Activated T-cell treated with anti-CD3 and anti-CD28 coated beads, Interleukin-2, amount 50 U/mL, for 4 hours (primary cell): Measurements from ENCODE around the gene MGAT5. TPM values are rescaled to one million over a fixed set of nuclear protein-coding genes. Genes with fewer than 3 reads are reported as not detected.

ENCODE experiments used
- ATAC-seq, 2 donors: fragments of 200-7000 bp; cut with Tn5 transposase; one replicate each; pipeline ENCODE4 v1.10.0; 2021
- DNase-seq: peaks from one replicate; pipeline ENCODE4 v3.0.0-alpha.2; 2020
- H3K27me3 Mint-ChIP-seq: one replicate; pipeline ENCODE4 v1.8.0; 2021; ENCODE audit warnings: low read depth, mixed read lengths
- H3K36me3 Mint-ChIP-seq: one replicate; pipeline ENCODE4 v1.8.0; 2022; ENCODE audit warnings: mixed read lengths; ENCODE audit not compliant: insufficient read depth
- H3K4me1 Mint-ChIP-seq: one replicate; pipeline ENCODE4 v1.8.0; 2021; ENCODE audit warnings: low read depth, mixed read lengths
- H3K4me3 Mint-ChIP-seq: one replicate; pipeline ENCODE4 v1.8.0; 2021; ENCODE audit warnings: mild to moderate bottlenecking, moderate library complexity, mixed read lengths
- H3K9me3 Mint-ChIP-seq: one replicate; pipeline ENCODE4 v1.8.0; 2021; ENCODE audit warnings: mixed read lengths
- total RNA-seq, 3 donors: library from RNA; stranded (reverse); gene quantifications; one replicate each; pipeline ENCODE4 v1.2.1, GENCODE V29; 2021

The MGAT5 gene
- total RNA-seq, 3 donors from 2014 or later: 58.7 to 69.8 (median 68.4) TPM

DNA sequence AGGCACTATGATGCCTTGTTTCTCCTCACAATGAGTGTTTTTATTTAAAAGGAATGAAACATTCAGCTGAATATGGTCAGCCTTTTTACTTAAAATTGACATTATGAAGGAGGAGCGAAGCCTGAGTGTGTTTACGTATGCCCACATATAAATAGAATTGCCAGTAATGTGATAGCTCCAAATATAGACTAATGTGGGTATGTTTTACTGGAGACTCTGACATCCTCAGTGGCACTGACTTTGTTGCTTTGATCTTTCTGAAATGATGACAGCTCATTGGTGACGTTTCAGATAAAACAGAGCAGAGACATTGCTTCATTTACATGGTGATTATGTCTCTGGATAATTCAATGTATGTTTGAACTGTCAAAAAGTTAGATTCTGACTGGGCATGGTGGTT, 167.0 kb downstream of the MGAT5 start:
- no peak overlapping the region for H3K4me3 Mint-ChIP-seq
- no peaks in the 10 kb centered on the region for H3K27me3 Mint-ChIP-seq
- DNase-seq (no peak), ATAC-seq (no peak)
- no peaks in the 10 kb centered on the region for H3K9me3 Mint-ChIP-seq
- H3K36me3 Mint-ChIP-seq: peaks cover 40% of the 10 kb centered on the region
- peaks cover 1% of the 10 kb centered on the region for H3K4me1 Mint-ChIP-seq

DNA sequence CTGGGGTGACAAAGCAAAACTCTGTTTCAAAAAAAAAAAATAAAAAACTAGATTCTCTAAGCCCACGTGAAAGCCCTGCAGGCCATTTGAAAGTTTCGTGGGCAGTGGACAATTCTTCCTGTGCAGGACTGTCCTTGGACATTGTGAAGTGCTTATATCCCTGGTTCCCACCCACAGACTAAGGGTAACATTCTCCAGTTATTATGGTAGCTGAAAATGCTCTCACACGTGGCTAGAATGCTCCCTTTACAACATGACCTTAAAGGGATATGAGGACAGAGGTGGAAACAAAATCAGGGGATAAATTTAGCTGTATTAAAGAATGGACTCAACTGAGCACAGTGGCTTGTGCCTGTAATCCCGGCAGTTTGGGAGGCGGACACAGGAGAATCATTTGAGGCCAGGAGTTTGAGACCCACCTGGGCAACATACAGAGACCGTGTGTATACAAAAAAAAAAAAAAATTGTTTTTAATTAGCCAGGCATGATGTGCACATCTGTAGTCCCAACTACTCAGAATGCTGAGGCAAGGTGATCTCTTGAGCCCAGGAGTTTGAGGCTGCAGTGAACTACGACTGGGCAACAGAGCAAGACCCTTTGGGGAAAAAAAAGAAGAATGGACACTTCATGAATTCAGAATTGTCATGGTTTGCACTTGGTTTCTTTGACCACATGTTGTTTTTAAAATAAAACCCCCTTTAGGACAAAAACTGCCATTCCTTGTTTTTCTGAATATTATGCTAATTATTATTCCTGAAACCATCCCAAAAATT, 167.9 kb downstream of the MGAT5 start:
- DNase-seq: no peak

DNA sequence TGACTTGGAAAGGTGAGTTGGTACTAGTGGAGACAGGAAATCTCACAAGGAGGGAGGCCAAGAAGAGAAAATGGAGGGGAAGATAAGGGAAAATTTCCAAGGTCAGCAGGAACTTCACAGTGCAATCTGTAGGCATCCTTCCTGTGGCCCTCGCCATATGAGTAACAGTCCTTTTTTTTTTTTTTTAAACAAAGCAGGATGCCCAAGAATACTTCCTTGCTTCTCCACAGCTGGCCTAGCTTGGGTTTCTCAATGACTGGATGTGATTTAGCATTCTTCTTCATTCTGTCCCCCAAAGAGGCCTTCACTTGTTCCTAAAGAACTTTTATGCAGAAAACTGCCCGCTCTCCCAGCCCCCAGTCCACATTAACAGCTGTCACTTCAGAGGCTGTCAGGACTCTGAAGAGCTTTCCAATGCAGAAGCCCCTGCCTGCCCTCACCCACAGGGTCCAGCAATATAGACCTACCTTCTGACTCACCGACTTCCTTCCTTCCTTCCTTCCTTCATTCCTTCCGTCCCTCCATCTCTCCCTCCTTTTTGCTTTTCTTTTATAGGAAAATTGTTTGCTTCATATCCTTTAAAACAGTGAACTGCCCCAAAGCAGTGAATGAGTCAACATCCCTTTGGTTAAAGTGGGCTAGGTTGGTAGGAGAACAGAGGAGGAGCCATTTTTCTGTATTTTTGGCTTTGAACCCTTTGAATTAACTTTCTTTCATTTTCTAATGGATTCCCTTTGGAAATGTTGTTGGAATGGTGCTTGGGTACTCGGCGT, 172.0 kb downstream of the MGAT5 start:
- Mint-ChIP-seq H3K4me3 (no peak overlapping the region), H3K36me3 (peaks cover 41% of the 10 kb centered on the region), H3K4me1 (no peaks in the 10 kb centered on the region), H3K9me3 (no peaks in the 10 kb centered on the region), H3K27me3 (no peaks in the 10 kb centered on the region)
- DNase-seq (no peak), ATAC-seq (no peak)

More for the DNA sequence above, 167.9 kb downstream of the MGAT5 start:
- Mint-ChIP-seq H3K4me1 (peaks cover 1% of the 10 kb centered on the region), H3K9me3 (no peaks in the 10 kb centered on the region), H3K27me3 (no peaks in the 10 kb centered on the region), H3K4me3 (no peak overlapping the region), H3K36me3 (peaks cover 36% of the 10 kb centered on the region)
- ATAC-seq: no peak

GRCh38 chr2:134426721-134427120, 172.8 kb downstream of the MGAT5 start:
- no peaks in the 10 kb centered on the region for H3K27me3 Mint-ChIP-seq
- H3K36me3 Mint-ChIP-seq: peaks cover 41% of the 10 kb centered on the region
- DNase-seq: no peak
- no peak overlapping the region for H3K4me3 Mint-ChIP-seq
- ATAC-seq: no peak
- H3K9me3 Mint-ChIP-seq: no peaks in the 10 kb centered on the region
- no peaks in the 10 kb centered on the region for H3K4me1 Mint-ChIP-seq

DNA sequence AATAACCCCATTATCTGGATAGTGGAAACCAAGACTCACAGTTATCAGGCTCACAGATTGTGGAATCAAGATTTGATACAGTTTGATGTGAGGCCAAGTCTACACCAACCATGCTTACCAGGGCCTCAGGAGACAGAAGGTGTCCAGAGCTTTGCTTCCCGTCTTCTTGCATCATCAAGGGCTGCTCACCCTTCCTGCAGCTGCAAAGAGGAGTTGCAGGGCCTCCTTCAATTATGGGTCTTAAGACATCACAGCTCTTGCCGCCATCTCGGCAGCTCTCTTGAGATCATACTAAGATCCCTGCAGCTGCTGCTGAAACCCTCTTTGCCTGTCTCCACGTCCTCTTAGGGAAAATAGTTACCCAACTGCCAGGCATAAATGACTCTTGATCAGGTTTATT, 176.0 kb downstream of the MGAT5 start:
- Mint-ChIP-seq H3K9me3 (no peaks in the 10 kb centered on the region), H3K27me3 (no peaks in the 10 kb centered on the region), H3K4me1 (no peaks in the 10 kb centered on the region), H3K4me3 (no peak overlapping the region), H3K36me3 (peaks cover 47% of the 10 kb centered on the region)
- ATAC-seq (no peak), DNase-seq (no peak)

- peaks cover 46% of the 10 kb centered on the region for H3K36me3 Mint-ChIP-seq
- no peaks in the 10 kb centered on the region for H3K9me3 Mint-ChIP-seq
- H3K4me3 Mint-ChIP-seq: no peak overlapping the region
These were observed 178.1 kb downstream of the MGAT5 start for GRCh38 chr2:134431838-134432434.

GRCh38 chr2:134432435-134432883, 178.6 kb downstream of the MGAT5 start:
- Mint-ChIP-seq H3K9me3 (no peaks in the 10 kb centered on the region), H3K36me3 (peaks cover 44% of the 10 kb centered on the region), H3K4me1 (no peaks in the 10 kb centered on the region), H3K27me3 (no peaks in the 10 kb centered on the region), H3K4me3 (no peak overlapping the region)
- DNase-seq: no peak
- ATAC-seq: no peak

More at GRCh38 chr2:134431838-134432434, 178.1 kb downstream of the MGAT5 start:
- H3K4me1 Mint-ChIP-seq: no peaks in the 10 kb centered on the region
- DNase-seq: no peak
- no peaks in the 10 kb centered on the region for H3K27me3 Mint-ChIP-seq
- ATAC-seq: no peak

DNA sequence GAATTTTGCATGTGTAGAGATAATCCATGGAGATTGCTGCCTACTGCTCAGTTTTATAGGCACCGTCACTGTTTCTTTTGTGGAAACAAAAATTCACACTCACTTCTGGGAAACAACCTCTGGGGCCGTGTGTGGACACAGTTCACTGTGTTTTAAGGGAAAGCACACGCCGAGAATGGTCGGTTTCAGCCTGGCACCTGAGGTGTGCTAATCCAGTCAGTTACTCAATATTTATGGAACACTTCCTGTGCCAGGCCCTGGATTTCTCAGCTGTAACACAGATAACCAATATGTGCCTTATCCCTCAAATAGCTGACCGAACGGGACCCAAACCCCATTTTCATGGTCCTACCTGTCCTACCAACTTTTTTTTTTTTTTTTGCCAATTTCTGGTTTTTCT, 179.6 kb downstream of the MGAT5 start:
- ATAC-seq (no peak), DNase-seq (no peak)
- no peaks in the 10 kb centered on the region for H3K9me3 Mint-ChIP-seq
- H3K4me3 Mint-ChIP-seq: no peak overlapping the region
- no peaks in the 10 kb centered on the region for H3K27me3 Mint-ChIP-seq
- H3K4me1 Mint-ChIP-seq: no peaks in the 10 kb centered on the region
- peaks cover 35% of the 10 kb centered on the region for H3K36me3 Mint-ChIP-seq

DNA sequence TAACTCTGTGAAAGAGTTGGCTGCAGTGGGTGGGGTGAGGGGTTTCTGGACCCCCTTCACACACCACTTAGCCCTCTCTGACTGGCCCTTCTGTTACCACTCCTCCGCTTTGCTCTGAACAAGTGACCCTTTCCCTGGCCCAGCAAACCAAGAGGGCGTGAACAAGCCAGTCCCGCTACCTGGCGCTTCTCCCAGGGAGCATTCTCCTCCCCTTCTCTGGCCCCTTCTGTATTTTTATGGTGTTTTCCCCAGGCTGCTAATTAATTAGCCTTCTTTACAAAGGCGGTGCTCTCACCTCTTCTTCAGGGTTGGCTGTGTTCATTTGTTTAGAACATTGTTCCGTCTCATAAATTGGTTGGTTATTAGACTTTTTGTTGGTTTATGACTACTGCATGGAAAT, 180.1 kb downstream of the MGAT5 start:
- Mint-ChIP-seq H3K27me3 (no peaks in the 10 kb centered on the region), H3K36me3 (peaks cover 38% of the 10 kb centered on the region), H3K4me3 (no peak overlapping the region), H3K4me1 (no peaks in the 10 kb centered on the region), H3K9me3 (no peaks in the 10 kb centered on the region)
- ATAC-seq (no peak), DNase-seq (no peak)

DNA sequence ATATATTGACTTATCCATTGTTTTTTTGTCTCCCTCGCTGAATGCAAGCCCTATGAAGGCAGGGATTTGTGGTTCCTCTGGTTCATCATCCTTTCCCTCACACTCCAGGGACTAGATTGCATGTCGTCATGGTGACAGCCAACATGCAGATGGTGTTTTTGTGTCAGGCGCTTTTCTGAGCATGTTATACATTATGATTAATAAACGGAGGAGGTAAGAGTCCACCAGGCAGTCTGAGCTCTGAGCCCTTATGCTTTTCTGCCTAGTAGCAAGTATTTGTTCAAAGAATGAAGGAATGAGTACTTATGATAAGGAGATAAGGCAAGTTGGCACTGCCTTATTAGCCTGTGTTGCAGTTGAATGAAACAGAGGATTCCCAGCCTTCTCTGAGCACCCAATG, 181.6 kb downstream of the MGAT5 start:
- no peak for DNase-seq
- no peaks in the 10 kb centered on the region for H3K4me1 Mint-ChIP-seq
- H3K36me3 Mint-ChIP-seq: peaks cover 43% of the 10 kb centered on the region
- no peaks in the 10 kb centered on the region for H3K9me3 Mint-ChIP-seq
- no peak for ATAC-seq
- no peak overlapping the region for H3K4me3 Mint-ChIP-seq
- no peaks in the 10 kb centered on the region for H3K27me3 Mint-ChIP-seq

GRCh38 chr2:134435936-134436335, 182.1 kb downstream of the MGAT5 start:
- Mint-ChIP-seq H3K9me3 (no peaks in the 10 kb centered on the region), H3K4me1 (no peaks in the 10 kb centered on the region), H3K4me3 (no peak overlapping the region), H3K36me3 (peaks cover 43% of the 10 kb centered on the region), H3K27me3 (no peaks in the 10 kb centered on the region)
- no peak for ATAC-seq
- no peak for DNase-seq

DNA sequence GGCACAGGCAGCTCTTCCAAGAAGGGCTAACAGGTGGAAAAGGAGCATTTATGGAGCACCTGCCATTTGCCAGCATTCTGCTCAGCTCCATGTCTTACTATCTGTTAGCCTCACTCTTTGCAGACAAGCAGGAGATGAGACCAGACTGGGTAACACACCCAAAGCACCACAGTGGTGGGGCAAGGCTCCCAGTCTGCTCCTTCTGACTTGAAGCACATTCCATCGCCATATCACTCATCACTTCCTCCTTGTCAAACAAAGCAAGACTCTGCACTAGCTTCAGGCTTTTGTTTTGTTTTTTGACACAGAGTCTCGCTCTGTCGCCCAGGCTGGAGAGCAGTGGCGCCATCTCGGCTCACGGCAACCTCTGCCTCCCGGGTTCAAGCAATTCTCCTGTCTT, 182.8 kb downstream of the MGAT5 start:
- Mint-ChIP-seq H3K9me3 (no peaks in the 10 kb centered on the region), H3K36me3 (peaks cover 41% of the 10 kb centered on the region), H3K27me3 (no peaks in the 10 kb centered on the region), H3K4me3 (no peak overlapping the region), H3K4me1 (no peaks in the 10 kb centered on the region)
- DNase-seq (no peak), ATAC-seq (no peak)

DNA sequence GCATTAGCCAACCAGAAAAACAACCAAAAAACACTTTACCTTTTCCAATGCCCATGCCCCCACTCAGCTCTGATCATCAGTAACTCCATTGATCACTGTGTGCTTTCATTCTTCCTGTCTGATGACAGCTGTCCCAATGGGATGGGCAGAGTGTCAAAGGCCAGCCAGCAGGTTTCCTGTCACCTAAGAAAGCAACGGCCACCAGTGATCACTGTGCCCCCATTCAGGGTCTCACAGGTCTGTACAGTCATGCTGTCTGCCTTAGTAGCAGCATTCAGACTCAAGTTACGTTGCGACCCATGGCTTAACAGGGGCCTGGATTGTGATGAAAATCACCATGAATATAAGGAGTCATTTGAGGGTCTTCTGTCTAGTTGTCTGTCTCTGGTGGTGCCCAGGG, 184.5 kb downstream of the MGAT5 start:
- no peak for ATAC-seq
- peaks cover 32% of the 10 kb centered on the region for H3K36me3 Mint-ChIP-seq
- DNase-seq: no peak
- no peaks in the 10 kb centered on the region for H3K9me3 Mint-ChIP-seq
- no peak overlapping the region for H3K4me3 Mint-ChIP-seq
- no peaks in the 10 kb centered on the region for H3K27me3 Mint-ChIP-seq
- no peaks in the 10 kb centered on the region for H3K4me1 Mint-ChIP-seq

- no peaks in the 10 kb centered on the region for H3K4me1 Mint-ChIP-seq
- no peak for ATAC-seq
- peaks cover 15% of the 10 kb centered on the region for H3K36me3 Mint-ChIP-seq
- no peaks in the 10 kb centered on the region for H3K9me3 Mint-ChIP-seq
- no peaks in the 10 kb centered on the region for H3K27me3 Mint-ChIP-seq
- no peak overlapping the region for H3K4me3 Mint-ChIP-seq
- DNase-seq: no peak
These were observed 186.6 kb downstream of the MGAT5 start for GRCh38 chr2:134440336-134440909.
